GM19240 (cell line): Measurements from ENCODE around the gene JPT2.

ENCODE experiments used
- DNase-seq: peaks from one replicate; pipeline ENCODE4 v3.0.0; 2011; ENCODE audit warnings: low spot score; ENCODE audit not compliant: insufficient read length

JPT2 gene

DNA sequence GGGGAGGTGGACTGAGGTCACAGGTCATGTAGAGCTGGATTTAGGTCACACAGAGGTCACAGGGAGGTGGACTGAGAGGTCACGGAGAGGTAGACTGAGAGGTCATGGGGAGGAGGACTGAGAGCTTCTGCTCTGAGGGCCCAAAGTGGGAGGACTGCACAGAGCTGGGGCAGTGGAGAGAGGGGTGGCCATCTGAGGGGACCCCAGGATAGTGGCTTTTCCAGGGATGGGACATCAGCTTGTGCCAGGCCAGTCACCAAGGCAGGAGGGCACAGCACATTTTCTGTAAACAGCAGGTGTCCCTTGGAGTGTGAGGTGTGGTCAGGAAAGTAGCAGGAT, 26.1 kb upstream of the JPT2 start:
- DNase-seq = no peak

DNA sequence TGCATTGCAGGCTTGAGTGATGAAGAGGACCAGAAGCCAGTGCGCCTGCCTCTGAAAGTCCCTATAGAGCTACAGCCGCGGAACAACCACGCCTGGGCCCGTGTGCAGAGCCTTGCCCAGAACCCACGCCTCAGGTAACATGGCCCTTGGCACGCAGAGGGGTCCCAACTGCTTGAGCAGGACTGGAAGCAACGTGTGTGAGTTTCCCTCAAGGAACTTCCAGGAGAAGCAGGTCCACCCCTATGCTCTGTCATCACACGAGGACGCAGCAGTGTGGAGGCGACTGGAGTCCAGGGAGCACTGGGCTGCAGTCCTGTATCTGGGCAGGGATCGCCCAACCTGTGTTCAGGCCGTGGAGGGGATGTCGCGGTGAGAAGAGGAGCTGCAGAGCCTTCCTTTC, 25.1 kb upstream of the JPT2 start:
- no peak for DNase-seq

DNA sequence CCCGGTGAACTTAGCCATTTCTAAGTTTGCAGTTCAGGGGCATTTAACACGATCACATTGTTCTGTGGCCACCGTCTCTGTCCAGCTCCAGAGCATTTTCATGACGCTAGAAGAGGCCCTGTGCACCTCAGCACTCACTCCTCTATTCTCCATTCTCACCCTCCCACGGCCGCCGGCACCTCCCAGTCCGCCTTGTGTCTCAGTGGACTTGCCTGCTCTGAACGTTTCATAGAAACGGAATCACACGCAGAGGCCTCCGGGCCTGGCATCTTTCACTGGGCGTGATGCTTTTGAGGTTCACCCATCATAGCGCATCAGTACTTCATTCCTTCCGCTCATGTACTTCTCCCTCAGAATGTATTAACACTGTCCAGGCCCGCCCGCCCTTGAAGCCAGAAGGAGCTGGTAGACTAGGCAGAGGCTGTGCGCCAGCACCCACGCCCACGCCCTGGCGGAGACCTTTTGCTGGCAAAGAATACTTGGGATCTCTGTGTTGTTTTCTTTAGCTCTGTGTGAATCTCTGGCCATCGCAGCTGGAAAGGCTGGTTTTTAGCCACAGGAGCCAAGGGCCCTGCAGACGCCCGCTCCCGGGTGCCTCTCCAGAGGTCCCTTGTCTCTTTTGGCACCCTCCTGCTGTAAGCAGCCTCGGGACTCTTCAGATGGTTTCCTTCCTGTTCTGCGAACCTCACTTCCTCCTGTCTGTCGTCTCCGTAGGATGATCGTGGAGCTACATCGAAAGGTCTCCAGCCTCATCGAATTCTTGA, 23.4 kb upstream of the JPT2 start:
- no peak for DNase-seq

DNA sequence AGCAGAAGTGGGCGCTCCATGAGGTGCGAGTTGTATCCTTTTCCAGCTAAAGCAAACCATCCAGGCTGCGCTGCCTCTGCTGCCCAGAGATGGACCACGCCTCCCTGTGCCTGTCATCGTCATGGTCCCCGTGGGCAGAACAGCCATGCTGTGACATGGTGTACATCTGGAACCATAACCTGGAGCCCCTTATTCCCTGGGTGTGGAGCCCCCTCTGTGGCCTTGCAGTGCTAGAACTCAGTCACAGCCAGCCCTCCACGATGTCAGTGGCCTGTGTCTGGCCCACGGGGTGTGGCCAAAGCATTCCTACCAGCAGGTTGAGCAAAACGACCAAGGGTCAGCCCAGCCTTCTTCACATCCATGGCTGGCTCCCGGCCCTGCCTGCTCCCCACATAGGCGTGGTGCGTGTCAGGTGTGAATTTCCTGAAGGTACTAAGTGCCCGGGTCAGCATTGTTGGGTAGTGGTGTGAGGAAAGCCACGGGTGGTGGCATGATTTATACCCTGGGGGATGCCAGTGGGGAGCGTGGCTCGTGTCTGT, 22.7 kb upstream of the JPT2 start:
- DNase-seq = no peak

DNA sequence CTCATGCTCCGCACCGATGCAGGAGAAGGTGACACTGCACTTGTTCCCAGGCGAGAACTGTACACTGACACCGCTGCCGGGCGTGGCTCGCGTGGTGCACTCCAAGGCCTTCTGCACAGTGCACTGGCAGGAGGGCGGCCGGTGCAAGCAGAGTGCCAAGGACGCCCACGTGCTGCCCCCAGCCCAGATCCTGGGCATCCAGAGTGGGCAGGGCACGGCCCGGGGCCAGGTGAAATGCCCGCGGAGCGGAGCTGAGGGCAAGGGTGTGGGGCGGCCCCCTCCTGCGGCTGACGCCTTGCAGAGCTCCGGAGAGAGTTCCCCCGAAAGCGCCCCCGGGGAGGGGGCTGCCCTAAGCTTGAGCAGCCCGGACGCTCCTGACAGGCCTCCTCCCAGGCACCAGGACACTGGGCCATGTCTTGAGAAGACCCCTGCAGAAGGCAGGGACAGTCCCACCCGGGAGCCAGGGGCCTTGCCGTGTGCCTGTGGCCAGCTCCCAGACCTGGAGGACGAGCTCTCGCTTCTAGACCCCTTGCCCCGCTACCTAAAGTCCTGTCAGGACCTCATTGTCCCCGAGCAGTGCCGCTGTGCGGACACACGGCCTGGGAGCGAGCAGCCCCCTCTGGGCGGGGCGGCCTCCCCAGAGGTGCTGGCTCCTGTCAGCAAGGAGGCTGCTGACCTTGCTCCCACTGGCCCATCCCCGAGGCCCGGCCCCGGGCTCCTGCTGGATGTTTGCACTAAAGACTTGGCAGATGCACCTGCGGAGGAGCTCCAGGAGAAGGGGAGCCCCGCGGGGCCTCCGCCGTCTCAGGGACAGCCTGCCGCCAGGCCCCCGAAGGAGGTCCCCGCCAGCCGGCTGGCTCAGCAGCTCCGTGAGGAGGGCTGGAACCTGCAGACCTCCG, 21.9 kb upstream of the JPT2 start:
- no peak for DNase-seq

DNA sequence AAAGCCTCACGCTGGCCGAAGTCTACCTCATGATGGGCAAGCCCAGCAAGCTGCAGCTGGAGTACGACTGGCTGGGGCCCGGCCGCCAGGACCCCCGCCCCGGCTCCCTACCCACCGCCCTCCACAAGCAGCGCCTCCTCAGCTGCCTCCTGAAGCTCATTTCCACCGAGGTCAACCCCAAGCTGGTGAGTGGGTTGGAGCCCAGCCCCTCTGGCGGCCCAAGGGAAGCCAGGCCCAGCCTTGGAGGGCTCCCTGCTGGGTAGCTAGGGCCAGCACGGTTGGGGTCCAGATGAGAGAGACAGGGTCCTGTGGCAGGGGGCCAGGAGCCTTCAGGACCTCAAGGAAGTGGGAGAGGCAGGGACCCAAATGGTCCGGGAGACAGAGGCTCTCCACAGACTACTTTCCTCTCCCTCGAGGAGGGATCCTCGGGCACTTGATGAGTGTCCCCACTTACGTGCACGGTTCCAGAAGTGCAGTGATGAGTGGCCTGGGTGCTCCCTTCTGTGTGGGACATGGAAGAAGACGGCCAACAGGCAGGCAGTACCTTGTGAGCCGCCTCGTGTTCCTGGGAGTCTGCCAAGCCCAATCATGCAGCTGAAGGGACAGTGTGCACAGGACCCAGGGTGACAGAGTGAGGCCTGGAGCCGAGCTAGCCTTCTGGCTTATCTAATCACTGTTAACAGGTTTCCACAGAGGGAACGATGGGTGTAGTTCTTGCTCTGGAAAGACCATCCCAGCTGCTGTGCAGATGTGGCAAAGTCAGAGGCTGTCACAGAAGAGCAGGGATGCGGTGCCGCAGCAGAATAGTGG, 21.1 kb upstream of the JPT2 start:
- DNase-seq = no peak

DNA sequence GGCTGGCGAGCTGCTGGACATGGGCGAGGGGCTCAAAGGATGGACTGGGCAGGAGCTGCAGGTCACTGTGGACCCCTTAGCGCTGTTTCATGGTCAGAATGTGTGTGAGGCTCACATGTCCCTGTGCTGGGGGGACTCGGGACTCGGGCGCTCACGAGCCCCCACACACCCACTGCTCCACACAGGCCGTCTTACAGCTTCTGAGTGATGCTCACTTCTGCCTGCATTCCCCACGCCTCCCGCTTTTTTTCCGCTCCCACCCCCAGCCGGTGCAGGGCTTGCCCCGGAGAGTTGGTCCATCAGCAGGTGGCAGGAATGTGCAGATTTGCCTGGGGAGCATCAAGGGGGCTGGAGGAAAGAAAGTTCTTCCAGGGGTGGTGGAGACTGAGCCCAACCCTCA, 20.2 kb upstream of the JPT2 start:
- no peak for DNase-seq

DNA sequence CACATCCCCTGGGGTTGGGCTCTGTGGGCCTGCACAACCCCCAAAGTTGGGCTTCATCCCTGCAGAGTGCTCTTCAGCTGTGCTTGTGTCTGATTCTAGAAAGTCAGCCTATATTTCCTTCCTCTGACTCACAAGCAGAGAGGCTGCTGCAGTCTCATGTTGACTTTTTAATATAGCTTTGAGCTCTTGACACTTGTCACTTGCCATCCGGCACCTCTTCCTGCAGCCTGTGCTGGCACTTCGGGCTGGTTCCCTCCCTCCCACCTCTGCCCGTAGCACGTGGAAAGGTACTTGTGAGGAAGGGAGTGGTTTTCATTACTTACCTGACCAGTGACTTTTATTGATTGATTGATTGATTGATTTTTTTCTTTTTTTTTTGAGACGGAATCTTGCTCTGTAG, 19.0 kb upstream of the JPT2 start:
- DNase-seq = no peak

DNA sequence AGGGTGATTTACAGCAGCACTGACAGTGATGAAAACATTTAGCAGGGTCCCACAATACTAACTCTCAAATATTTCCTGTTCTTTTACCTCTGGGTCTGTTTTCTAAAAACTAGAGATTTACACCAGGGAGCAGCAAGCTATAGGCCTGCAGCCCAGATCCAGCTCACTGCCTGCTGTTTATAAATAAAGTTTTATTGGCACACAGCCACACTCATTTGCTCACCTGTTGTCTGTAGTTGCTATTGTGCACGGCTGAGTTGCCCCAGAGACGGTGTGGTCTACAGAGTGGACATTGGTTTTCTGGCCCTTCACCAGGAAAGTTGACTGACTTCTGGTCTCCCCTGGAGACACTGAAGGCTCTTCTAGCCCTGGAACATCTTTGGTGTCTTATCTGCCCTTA, 16.3 kb upstream of the JPT2 start:
- no peak for DNase-seq

DNA sequence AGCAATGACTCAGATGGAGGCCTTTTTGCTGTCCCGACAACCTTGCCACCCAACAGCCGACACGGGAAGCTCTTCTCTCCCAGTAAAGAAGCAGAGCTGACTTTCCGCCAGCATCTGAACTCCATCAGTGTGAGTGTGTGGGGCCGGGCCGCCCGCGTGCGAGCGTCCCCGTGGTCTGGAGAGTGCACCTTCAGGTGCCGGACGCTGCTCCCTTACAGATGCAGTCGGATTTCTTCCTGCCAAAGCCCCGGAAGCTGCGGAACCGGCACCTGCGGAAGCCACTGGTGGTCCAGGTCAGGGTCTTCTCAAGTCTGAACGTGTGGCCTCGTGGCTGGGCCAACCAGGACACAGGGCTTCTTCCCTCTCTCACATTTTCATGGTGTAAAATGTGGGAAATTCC, 15.5 kb upstream of the JPT2 start:
- DNase-seq = no peak

DNA sequence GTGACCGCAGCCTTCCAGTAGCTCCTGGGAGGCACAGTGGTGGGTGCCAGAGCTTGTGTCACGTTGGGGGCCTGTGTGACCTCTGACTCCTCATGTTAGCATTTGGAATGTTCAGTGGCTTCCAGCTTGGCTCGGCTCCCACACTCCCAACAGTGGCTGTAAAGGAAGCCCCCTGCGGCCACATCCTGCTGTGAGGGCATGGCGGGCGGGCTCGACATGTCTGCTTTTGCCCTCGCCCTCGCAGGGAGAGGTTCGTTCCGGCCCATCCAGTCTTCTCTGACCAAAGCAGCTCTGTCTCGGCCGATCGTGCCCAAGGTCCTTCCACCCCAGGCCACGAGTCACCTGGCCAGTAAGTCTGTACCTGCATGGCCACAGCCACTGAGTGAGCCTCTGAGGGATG, 12.2 kb upstream of the JPT2 start:
- no peak for DNase-seq

DNA sequence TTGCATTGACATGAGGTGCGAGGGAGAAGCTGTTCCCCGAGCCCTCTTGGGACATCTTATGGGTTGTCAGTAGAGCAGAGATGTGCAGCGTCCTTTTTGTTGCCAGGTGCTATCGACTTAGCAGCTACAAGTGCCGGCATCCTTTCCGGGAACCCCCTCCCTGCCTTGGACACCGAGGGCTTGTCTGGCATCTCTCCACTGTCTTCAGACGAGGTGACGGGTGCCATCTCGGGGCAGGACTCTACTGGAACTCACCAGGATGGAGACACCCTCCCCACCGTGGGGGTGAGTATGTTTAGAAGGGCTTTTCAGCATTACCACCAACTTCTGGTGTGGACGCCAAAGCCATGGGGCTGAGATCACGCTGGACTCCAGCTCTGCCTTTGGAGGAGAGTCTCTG, 11.8 kb upstream of the JPT2 start:
- no peak for DNase-seq

DNA sequence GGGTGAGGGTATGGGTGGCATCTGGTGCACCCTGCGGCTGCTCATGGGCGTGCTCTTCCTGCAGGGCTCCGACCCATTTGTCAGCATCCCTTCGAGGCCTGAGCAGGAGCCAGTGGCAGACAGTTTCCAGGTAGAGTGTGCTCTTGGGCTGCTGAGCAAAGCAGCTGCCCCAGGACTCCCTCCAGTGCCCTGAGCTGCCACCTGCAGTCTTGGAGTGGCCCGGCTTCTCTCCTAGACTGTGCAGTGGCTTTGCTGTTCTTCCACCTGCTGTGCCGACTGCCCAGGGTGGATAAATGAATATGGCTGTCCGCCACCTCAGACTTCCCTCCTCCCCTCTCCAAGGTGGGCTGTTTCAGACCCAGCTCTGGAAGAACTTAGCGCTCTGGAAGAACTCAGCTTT, 10.8 kb upstream of the JPT2 start:
- no peak for DNase-seq

DNA sequence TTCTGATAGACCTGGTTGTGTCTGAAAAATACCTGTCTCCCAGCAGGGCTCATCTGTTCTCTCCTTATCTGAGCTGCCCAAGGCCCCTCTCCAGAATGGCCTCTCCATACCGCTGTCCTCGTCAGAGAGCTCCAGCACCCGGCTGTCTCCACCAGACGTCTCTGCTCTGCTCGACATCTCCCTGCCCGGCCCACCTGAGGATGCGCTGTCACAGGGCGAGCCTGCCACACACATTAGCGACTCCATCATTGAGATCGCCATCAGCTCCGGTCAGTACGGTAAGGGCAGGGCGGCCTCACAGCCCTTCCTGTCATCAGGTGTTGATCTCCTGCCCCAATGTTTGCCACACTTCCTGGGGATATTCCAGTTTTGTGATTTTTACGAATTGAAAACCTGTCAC, 10.2 kb upstream of the JPT2 start:
- no peak for DNase-seq

DNA sequence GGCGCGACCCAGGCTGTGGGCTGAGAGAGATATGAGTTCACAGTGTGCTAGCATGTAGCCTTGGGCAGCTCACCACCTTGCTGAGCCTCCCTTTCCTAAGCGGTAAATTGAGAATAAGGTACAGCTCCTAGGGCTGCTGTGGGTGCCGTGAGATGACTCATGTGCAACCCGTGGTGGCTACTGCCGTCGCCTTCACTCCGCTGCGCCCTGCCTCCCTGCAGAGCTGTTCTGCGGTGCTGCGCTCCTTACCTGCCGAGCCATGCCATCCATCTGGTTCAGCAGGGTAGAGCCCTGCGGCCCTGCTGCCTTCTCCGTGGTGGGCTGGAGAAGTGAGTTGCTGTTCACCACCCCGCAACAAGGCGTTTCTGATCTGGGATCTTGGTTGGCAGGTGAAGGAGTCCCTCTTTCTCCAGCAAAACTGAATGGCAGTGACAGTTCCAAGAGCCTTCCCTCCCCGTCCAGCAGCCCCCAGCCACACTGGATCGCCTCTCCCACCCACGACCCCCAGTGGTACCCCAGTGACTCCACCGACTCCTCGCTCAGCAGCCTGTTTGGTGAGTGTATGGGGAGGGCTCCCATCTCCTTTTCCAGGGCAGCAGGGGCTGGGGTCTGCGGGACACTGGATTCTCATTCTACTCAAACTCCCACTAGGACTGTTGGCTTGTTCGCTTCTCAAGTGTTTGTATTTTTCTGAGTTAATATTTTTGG, 9.3 kb upstream of the JPT2 start:
- DNase-seq = no peak

DNA sequence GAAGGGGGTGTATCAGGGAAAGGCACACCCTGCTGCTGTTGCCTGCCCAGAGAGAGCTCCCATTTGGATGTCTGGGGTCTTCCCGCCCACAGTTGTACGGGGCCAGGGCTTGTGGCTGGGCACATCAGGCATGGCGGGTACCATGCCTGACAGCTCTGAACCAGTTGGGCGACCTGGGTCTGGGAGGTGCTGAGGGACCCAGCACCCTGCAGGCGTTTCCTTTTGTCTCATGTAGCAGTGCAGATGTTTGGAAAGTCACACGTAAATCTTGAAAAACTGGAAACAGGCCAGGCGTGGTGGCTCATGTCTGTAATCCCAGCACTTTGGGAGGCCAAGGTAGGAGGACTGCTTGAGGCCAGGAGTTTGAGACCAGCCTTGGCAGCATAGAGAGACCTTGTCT, 8.4 kb upstream of the JPT2 start:
- DNase-seq = no peak

DNA sequence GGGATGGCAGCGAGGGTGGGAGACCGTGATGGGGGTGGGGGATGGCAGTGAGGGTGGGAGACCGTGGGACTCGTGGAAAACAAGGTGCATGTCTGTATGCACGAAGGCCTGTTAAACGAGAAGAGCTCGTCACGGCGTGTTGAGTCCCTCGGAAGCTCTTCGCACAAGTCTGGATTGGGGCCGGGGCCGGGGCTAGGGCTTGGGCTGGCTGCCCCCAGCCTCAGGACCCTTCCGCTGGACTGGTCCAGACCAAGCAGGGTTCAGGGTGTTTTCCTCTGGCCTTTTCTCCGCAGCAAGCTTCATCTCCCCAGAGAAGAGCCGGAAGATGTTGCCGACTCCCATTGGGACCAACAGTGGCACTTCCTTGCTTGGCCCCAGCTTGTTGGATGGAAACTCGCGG, 7.7 kb upstream of the JPT2 start:
- no peak for DNase-seq

DNA sequence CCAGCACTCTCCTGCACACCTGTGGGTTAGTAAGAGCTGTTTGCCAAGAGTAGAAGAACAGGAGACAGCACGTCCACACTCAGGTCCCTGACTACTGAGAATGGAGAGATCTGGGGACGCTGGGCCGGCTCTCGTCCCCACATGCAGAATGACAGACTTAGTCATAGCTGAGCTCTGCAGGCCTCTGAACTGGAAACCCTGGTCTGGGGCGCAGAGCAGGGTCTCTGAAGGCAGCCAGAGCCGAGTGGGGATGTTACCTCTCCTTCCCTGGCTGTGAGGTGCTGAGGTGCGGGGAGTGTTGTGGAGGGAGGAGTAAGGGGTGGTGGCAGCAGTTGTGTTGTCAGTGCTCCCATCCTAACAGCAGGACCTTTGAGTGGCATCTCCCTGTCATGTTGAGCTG, 7.2 kb upstream of the JPT2 start:
- DNase-seq = no peak

DNA sequence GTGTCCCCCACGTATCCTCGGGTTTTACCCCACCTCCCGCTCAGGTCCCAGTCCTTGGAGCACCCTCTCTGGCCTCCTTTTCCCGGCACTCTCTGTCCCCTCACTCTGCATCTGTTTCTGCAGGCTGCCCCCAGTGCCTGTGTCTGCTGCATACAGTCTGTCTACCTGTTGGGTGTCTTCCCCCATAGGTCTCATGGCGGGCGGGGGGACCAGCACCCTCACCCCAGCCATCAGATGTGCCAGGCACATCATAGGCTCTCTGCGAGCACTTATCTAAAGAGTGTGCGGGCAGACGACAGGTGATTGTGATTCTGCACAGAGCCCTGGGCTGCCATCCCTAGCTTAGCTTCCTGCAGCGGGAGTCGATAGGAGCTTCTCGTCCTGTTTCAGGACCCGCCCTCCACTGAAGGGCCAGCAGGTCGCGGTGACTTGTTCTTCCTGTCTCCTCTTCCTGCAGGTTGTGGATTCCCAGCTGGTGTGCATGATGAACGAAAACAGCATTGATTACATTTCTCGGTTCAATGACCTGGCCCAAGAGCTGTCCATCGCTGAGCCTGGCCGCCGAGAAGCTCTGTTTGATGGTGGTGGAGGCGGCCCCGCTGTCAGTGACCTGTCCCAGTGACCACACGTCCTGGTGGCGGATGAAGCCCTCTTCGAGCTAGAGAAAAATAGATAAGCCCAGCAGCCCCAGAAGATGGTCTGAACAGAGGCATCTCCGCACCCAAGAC, 4.5 kb upstream of the JPT2 start:
- DNase-seq = no peak

DNA sequence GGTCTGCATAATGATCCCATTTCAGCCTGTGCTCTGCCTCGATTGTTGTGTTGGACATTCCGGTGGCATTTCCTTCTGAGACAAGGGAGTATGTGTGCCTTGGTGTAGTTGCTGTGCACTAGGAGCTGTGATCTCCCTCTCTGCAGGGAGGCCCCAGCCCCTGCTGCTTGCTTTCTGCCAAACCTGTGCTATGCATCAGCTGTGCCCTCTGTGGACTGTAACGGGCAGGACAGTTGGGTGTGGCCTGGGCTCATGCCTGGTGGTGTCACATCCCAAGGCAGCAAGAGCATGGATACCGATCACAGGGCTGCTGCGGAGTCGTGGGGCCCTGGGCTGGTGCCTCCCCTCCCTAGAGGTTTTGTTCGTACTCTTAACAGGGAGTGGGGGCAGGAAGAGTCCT, 3.8 kb upstream of the JPT2 start:
- DNase-seq = no peak
